Fibroblast of skin of abdomen (primary cell): ENCODE data around the gene JAKMIP1. TPM values are rescaled to one million over a fixed set of nuclear protein-coding genes. Genes with fewer than 3 reads are reported as not detected.

Experiments used
- DNase-seq: peaks from one replicate; pipeline ENCODE4 v3.0.0-alpha.2; 2013
- polyA plus RNA-seq, 2 experiments: library from polyadenylated mRNA; unstranded; fragments of 120-200 nt; gene quantifications; one replicate each; pipeline ENCODE4 v1.2.1, GENCODE V29; 2013; ENCODE audit not compliant: insufficient read length in 2 of 2

Gene JAKMIP1
- not detected for polyA plus RNA-seq (2013, experiment 1 of 2; ENCODE audit: insufficient read length)
- not detected for polyA plus RNA-seq (2013, experiment 2 of 2; ENCODE audit: insufficient read length)

GRCh38 chr4:6200011-6200921 lies at the start of gene JAKMIP1:
Gene JAKMIP1, minus strand, starts transcription at chr4:6200549. Its CDS starts 87,699 bp downstream, at chr4:6112850.
- peak; percentile 61 for DNase-seq

- no peak for DNase-seq
Observed at GRCh38 chr4:6248394-6248793, 48.0 kb upstream of the JAKMIP1 start.

- no peak for DNase-seq
Observed at GRCh38 chr4:6246170-6246634, 45.9 kb upstream of the JAKMIP1 start.

GRCh38 chr4:6245246-6246169 lies 45.2 kb upstream of the JAKMIP1 start:
- DNase-seq, result peak; percentile 12

GRCh38 chr4:6242271-6243029 lies 42.1 kb upstream of the JAKMIP1 start:
- no peak for DNase-seq

GRCh38 chr4:6241062-6241845 lies 40.9 kb upstream of the JAKMIP1 start:
- no peak for DNase-seq

GRCh38 chr4:6239968-6240367 lies 39.6 kb upstream of the JAKMIP1 start:
- DNase-seq, result no peak

- DNase-seq, result no peak
Observed at GRCh38 chr4:6239486-6239885, 39.1 kb upstream of the JAKMIP1 start.

- no peak for DNase-seq
Observed at GRCh38 chr4:6236816-6237390, 36.6 kb upstream of the JAKMIP1 start.

GRCh38 chr4:6235901-6236640 lies 35.7 kb upstream of the JAKMIP1 start:
- DNase-seq, result no peak

- DNase-seq, result no peak
Observed at GRCh38 chr4:6235012-6235411, 34.7 kb upstream of the JAKMIP1 start.

GRCh38 chr4:6233929-6234328 lies 33.6 kb upstream of the JAKMIP1 start:
- DNase-seq, result no peak

GRCh38 chr4:6232836-6233785 lies 32.8 kb upstream of the JAKMIP1 start:
- no peak for DNase-seq

- no peak for DNase-seq
Observed at GRCh38 chr4:6231663-6232165, 31.4 kb upstream of the JAKMIP1 start.

- DNase-seq, result no peak
Observed at GRCh38 chr4:6230827-6231662, 30.7 kb upstream of the JAKMIP1 start.

GRCh38 chr4:6230502-6230785 lies 30.1 kb upstream of the JAKMIP1 start:
- DNase-seq, result no peak

- DNase-seq, result no peak
Observed at GRCh38 chr4:6229671-6230501, 29.5 kb upstream of the JAKMIP1 start.
